GM19452 (cell line): ENCODE results near the gene ZNF700.
A peak's percentile ranks its signal among the peaks of the same experiment; 100 is the strongest.
"Not testable (repeated sequence)": the region's sequence is repeated elsewhere in the genome, so short reads cannot be mapped to it uniquely, and the experiment has no call there.

ENCODE experiments used
- ATAC-seq: cut with Tn5 transposase; IDR thresholded peaks from one replicate; pipeline ENCODE4 v1.9.1; 2021; ENCODE audit not compliant: unreplicated experiment

Gene ZNF700

DNA sequence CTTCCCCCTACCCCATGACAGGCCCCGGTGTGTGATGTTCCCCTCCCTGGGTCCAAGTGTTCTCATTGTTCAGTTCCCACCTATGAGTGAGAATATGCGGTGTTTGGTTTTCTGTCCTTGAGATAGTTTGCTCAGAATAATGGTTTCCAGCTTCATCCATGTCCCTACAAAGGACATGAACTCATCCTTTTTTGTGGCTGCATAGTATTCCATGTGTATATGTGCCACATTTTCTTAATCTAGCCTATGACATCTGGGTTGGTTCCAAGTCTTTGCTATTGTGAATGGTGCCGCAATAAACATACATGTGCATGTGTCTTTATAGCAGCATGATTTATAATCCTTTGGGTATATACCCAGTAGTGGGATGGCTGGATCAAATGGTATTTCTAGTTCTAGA, 13.5 kb downstream of the ZNF700 start:
- ATAC-seq = not testable (repeated sequence)

DNA sequence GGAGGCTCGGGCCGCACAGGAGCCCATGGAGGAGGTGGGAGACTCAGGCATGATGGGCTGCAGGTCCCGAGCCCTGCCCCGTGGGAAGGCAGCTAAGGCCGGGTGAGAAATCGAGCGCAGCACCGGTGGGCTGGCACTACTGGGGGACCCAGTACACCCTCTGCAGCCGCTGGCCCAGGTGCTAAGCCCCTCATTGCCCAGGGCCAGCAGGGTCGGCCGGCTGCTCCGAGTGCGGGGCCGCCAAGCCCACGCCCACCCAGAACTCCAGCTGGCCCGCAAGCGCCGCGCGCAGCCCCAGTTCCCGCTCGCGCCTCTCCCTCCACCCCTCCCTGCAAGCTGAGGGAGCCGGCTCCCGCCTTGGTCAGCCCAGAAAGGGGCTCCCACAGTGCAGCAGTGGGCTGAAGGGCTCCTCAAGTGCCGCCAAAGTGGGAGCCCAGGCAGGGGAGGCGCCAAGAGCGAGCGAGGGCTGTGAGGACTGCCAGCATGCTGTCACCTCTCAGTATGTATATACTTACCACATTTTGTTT, 16.5 kb downstream of the ZNF700 start:
- ATAC-seq = not testable (repeated sequence)

DNA sequence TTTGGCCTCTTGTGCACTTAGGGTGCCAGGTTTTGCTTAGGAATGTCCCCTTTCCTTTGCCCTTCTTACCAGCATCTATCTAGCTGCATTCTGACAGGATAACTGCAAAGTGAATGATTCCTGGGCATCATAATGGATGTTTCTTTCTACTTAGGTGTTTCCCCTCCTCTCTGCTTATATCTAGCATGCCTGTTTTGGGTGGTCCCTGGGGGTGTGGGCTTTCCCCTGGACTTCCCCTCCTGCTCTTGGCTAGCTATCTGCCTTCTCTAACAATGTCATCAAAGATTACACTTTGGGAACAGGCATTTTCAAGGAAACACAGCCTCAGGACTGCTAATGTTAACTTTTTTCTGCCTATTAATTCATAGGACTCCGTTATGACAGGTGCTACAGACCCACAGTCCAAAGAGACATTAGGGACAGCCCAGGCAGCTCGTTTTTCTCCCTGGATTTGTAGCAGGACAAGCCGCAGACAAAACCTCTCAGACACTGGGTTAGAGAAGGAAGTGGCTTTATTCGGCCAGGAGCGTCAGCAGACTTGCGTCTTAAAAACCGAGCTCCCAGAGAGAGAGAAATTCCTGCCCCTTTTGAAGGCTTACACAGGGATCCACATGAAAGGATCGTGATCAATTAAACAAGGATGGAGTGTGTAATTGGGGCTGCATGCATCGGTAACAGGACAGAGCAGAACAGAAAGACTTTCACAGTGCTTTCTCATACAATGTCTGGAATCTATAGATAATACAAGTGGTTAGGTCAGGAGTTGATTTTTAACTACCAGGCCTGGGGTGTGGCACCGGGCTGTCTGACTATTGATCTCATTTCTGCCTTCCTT, 17.3 kb downstream of the ZNF700 start:
- no peak for ATAC-seq

DNA sequence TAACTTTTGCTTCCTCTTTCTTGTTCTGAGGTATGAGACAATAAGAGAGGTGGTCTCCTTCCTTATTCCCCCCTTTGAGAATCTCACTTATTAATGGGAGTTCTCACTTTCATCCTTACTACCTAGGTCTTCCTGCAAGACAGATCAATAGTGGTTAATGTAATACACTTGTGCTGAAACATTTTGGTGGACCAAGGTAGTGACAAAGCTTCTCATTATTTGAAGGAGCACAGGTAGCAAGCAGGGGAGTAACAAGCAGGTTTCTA, 17.9 kb downstream of the ZNF700 start:
- ATAC-seq = no peak

DNA sequence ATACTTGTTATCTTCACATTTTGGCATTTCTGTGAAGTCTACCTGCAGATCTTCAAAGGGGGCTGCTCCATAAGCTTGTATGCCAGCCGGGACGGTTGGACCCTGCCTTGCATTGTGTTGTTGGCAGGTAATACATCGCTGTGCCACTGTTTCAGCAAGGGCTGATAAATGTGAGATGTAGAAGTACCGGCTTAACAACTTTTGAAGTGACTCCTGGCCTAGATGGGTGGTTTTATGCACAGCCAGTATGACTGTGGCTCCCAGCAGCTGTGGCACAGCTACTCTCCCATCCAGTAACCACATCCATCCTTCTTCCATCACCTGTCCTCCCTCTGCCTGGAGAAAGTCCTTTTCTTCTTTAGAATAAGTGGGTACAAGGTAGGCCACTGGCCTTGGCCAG, 19.7 kb downstream of the ZNF700 start:
- ATAC-seq = no peak

DNA sequence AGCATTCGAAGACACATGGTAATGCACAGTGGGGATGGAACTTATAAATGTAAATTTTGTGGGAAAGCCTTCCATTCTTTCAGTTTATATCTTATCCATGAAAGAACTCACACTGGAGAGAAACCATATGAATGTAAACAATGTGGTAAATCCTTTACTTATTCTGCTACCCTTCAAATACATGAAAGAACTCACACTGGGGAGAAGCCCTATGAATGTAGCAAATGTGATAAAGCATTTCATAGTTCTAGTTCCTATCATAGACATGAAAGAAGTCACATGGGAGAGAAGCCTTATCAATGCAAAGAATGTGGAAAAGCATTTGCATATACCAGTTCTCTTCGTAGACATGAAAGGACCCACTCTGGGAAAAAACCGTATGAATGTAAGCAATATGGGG, 23.7 kb downstream of the ZNF700 start:
- no peak for ATAC-seq

DNA sequence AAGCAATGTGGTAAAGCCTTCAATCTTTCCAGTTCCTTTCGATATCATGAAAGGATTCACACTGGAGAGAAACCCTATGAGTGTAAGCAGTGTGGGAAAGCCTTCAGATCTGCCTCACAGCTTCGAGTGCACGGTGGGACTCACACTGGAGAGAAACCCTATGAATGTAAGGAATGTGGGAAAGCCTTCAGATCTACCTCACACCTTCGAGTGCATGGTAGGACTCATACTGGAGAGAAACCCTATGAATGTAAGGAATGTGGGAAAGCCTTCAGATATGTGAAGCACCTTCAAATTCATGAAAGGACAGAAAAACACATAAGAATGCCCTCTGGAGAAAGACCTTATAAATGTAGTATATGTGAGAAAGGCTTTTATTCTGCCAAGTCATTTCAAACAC, 24.3 kb downstream of the ZNF700 start:
- ATAC-seq = no peak

DNA sequence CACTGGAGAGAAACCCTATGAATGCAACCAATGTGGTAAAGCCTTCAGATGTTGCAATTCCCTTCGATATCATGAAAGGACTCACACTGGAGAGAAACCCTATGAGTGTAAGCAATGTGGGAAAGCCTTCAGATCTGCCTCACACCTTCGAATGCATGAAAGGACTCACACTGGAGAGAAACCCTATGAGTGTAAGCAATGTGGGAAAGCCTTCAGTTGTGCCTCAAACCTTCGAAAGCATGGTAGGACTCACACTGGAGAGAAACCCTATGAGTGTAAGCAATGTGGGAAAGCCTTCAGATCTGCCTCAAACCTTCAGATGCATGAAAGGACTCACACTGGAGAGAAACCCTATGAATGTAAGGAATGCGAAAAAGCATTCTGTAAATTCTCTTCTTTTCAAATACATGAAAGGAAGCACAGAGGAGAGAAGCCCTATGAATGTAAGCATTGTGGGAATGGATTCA, 24.7 kb downstream of the ZNF700 start:
- ATAC-seq = not testable (repeated sequence)

DNA sequence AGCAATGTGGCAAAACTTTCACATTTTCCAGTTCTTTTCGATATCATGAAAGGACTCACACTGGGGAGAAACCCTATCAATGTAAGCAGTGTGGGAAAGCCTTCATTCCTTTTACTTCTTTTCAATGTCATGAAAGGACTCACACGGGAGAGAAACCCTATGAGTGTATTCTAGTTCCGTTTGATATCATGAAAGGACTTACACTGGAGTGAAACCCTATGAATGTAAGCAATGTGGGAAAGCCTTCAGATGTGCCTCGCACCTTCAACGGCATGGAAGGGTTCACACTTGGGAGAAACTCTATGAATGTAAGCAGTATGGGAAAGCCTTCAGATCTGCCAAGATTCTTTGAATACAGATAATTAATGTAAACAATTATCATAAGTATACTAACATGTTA, 25.4 kb downstream of the ZNF700 start:
- no peak for ATAC-seq

DNA sequence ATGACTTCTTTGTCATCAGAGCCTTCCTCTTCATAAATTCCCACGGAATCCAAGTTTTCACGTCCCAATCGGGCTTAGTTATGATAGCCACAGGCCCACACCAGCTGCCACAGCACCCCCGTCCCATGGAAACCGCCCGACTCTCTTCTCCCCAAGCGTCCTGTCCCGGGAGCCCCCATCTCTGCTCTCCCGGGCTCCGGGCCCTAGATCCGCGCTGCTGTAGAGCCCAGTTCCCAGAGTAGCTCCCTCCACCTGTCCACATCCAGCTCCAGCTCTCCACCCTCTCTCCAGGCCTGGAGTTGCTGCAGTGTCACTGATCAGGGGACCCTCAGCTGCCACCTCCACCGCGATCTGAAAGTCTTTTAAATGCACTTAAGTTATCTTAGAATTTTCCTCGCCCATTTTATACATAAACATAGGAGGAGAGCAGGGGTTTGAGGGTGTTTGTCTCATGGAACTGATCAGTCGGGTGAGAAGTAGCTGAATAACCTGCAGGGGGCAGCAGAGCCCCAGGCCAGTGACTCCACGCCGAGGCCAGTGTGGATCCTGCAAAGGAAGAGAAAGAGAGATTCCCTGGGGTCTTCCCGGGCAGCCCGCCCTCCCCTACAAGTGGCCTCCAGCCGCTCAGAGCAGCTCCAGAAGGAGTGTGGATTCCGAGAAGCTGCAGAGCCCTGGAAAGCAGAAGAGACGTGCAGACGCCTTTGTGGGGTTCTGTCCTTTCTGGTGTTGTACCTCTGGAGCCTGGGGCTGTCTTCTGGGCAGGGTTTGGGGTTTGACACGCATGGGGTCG, 38.9 kb downstream of the ZNF700 start:
- ATAC-seq = no peak

DNA sequence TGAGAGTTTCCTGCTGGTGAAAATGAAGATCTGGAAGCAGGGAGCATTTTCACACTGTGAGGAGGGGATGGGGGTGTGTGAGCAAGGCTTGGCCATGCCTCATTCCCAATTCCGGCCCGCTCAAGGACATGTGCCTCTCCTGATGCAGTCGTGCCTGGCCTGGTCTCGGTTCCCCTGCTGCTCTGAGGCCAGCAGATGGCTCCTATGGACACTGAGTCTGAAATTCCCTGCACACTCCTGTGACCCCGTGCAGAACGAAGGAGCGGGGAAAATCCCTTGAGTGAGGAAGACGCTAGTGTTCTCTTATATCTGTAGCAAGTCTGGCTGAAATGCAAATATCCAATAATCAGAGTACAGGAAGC, 39.6 kb downstream of the ZNF700 start:
- peak; percentile 41 for ATAC-seq

DNA sequence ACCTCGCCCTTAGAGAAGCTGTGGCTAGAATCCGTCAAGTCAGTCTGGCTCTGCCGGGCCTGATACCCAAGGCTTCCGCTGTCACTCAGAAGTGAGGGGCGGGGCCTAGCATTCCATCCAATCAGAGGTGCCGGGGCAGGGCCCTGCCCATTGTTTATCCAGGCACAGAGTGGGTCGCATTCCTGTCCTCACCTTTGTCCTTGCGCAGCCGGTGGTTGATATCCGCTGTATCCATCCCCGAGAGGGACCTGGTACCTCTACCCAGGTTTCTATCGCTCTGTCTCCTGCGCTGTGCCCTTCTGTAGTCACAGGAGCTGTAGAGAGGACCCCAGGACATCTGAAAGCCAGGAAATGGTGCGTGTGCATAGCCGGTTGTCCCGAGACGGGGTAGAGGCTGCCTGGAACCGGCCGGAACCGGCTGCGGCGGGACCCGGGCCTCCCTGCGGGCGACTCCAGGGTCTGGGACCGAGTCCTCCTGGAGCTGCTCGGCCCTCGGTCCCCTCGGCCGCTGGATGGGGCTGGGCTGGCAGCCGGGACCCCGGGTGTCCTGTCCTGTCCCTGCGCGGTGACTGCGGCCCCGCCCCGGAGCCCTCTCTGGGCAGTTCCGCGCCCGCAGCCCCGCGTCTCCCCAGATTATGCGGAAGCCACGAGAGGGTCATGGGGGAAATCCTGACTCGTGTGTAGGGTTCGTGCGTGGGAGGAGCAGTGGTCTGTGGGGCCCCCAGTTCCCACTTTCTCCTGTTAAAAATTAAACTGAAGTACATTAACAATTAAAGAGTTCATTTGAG, 40.1 kb downstream of the ZNF700 start, which contains the start of gene ZNF763:
Gene ZNF763 (plus strand): TSS at position 183 of the 788 bp plus-strand sequence. CDS start 169 bp downstream, at position 352.
- ATAC-seq = peak; percentile 82

DNA sequence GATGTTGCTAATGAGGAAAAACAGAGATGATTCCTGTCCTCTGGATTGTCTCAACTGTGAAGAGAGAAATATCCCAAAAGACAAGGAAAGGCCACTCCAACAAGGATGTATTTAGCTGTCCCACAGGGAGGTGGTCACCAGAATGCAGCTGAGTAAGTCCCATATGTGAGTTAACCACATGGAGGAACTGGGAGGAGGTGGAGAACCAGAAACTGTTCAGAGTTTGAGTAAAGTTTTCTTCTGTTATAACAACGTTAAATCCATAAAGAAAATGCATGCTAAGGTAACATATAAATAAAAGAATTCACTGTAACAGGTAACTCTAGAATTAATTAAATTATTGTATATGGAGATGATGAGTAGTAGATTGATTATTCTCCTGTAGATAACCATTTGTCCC, 45.3 kb downstream of the ZNF700 start:
- no peak for ATAC-seq

DNA sequence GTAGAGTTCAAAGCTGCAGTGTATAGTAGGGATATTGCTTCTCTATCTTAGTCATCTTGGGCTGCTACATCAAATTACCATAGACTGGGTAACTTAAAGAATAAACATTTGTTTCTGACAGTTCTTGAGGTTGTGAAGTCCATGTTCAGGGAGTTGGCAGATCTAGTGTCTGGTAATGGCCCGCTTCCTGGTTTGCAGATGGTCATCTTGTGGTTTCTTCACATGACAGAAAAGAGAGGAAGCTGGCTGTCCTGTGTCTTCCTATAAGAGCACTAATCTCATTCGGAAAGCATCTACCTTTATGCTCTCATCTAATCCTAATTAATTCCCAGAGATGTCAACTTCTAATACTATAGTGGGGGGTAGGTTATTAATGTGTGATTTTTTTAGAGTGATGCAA, 46.1 kb downstream of the ZNF700 start:
- no peak for ATAC-seq

DNA sequence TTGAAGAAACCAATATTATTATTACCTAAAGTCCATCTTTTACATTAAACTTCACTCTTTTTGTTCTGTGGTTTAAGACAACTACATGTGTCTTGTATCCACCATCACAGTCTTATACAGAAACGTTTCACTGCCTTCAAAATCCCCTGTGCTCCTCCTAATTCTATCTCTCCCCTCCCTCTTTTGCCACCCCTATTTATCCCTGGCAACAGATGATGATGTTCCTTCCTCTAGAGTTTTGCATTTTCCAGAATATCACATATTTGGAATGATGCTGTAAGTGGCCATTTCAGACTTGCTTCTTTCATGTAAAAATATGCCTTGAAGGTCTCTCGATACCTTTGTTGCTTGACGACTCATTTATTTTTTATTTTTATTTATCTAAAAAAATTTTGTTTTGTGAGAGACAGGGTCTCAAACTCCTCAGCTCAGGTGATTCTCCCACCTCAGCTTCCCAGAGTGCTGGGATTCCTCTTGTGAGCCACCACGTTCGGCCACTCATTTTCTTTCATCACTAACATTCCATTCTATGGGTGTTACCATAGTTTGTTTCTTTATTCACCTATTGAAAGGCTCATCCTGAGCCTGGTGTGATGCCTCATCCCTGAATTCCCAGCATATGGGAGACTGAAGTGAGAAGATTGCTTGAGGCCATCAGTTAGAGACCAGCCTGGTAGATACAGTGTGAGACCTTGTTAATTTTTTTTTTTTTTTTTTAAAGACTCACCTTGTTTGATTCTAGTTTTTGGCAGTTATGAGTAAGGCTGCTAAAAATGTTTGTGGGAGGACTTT, 48.3 kb downstream of the ZNF700 start:
- no peak for ATAC-seq

DNA sequence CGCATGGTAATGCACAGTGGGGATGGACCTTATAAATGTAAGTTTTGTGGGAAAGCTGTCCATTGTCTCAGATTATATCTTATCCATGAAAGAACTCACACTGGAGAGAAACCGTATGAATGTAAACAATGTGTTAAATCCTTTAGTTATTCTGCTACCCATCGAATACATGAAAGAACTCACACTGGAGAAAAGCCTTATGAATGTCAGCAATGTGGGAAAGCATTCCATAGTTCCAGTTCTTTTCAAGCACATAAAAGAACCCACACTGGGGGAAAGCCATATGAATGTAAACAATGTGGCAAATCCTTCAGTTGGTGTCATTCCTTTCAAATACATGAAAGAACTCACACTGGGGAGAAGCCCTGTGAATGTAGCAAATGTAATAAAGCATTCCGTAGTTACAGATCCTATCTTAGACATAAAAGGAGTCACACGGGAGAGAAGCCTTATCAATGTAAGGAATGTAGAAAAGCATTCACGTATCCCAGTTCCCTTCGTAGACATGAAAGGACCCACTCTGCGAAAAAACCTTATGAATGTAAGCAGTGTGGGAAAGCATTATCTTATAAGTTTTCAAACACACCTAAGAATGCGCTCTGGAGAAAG, 53.7 kb downstream of the ZNF700 start:
- no peak for ATAC-seq

DNA sequence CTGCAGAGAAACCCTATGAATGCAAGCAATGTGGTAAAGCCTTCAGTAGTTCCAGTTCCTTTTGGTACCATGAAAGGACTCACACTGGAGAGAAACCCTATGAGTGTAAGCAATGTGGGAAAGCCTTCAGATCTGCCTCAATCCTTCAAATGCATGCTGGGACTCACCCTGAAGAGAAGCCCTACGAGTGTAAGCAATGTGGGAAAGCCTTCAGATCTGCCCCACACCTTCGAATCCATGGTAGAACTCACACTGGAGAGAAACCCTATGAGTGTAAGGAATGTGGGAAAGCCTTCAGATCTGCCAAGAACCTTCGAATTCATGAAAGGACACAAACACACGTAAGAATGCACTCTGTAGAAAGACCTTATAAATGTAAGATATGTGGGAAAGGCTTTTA, 54.6 kb downstream of the ZNF700 start:
- ATAC-seq = no peak

DNA sequence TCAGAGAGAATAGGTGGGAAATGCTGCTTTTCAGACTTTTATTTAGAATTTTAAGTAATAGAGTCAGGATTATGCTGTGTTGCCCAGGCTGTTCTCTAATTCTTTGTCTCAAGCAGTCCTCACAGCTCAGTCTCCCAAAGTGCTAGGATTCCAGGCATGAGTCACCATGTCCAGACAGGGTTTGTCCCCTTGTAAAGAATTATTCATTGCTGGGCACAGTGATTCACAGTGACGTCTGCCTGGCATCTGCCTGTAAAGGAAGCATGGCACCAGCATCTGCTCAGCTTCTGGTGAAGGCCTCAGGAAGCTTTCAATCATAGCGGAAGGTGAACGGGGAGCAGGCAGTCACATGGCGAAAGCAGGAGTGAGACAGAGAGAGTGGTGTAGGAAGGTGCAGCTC, 57.6 kb downstream of the ZNF700 start:
- no peak for ATAC-seq

DNA sequence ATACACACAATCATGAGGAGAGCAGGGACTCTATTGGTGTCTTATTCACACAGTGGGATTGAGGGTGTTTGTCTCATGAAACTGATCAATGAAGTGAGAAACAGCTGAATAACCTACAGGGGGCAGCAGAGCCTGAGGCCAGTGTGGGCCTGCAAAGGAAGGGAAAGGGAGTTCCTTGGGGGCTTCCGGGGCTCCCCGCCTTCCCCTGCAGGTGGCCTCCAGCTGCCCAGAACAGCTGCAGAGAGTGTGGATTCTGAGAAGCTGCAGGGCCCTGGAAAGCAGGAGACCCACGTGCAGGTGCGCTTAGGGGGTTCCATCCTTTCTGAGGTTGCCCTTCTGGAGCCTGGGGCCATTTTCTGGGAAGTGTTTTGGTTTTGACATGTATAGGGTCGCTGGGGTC, 60.1 kb downstream of the ZNF700 start:
- no peak for ATAC-seq

DNA sequence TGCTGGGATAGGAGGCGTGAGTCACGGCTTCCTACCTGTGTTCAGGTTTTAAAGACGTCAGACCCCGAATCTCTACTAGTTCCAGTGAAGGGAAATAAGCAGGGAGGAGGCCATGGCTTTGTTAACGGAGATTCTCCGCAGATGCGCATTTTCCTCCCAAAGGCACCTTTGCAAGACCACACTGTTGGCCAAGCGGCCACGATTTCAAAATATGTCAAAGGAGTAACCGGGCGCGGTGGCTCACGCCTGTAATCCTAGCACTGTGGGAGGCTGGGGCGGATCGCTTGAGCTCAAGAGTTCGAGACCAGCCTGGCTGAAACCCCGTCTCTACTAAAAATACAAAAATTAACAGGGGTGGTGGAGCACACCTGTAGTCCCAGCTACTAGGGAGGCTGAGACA, 61.8 kb downstream of the ZNF700 start:
- no peak for ATAC-seq
